Right kidney (tissue), 9 donors: ENCODE results near the gene IYD.

Experiments used
- DNase-seq: peaks from one replicate; pipeline ENCODE4 v3.0.0-alpha.2; 2016
- long read RNA-seq, 8 donors: transcript quantifications; one replicate each; lab custom pipeline, GENCODE V29; 2026

IYD gene
- long read RNA-seq, donor 1, full-length matches to known transcripts = 2 of 2 reads
- long read RNA-seq, donor 1, partial matches to known transcripts = 0 of 2 reads
- long read RNA-seq, donor 1, other reads (novel, unspliced or antisense) = 0 of 2 reads
- long read RNA-seq, donor 2, full-length matches to known transcripts = 3 of 3 reads
- long read RNA-seq, donor 2, partial matches to known transcripts = 0 of 3 reads
- long read RNA-seq, donor 2, other reads (novel, unspliced or antisense) = 0 of 3 reads
- long read RNA-seq, donor 3 = 0 reads
- long read RNA-seq, donor 4, full-length matches to known transcripts = 2 of 2 reads
- long read RNA-seq, donor 4, partial matches to known transcripts = 0 of 2 reads
- long read RNA-seq, donor 4, other reads (novel, unspliced or antisense) = 0 of 2 reads
- long read RNA-seq, donor 5, full-length matches to known transcripts = 1 of 1 reads
- long read RNA-seq, donor 5, partial matches to known transcripts = 0 of 1 reads
- long read RNA-seq, donor 5, other reads (novel, unspliced or antisense) = 0 of 1 reads
- long read RNA-seq, donor 6 = 0 reads
- long read RNA-seq, donor 7, full-length matches to known transcripts = 2 of 2 reads
- long read RNA-seq, donor 7, partial matches to known transcripts = 0 of 2 reads
- long read RNA-seq, donor 7, other reads (novel, unspliced or antisense) = 0 of 2 reads
- long read RNA-seq, donor 8 = 0 reads

GRCh38 chr6:150368762-150369161 is at the start of gene IYD:
Gene IYD, plus strand, starts transcription at chr6:150369012. Its CDS starts 20 bp downstream, at chr6:150369032.
- DNase-seq = no peak

- DNase-seq = no peak
These were observed 48.9 kb upstream of the IYD start for GRCh38 chr6:150319924-150320323.

- no peak for DNase-seq
These were observed 48.4 kb upstream of the IYD start for GRCh38 chr6:150320442-150320841.

GRCh38 chr6:150322466-150322871 is 46.3 kb upstream of the IYD start:
- DNase-seq = no peak

GRCh38 chr6:150323205-150323604 is 45.6 kb upstream of the IYD start:
- DNase-seq = no peak

GRCh38 chr6:150324044-150324443 is 44.8 kb upstream of the IYD start:
- no peak for DNase-seq

GRCh38 chr6:150325066-150325772 is 43.6 kb upstream of the IYD start:
- DNase-seq = no peak

GRCh38 chr6:150327117-150327774 is 41.6 kb upstream of the IYD start:
- no peak for DNase-seq

GRCh38 chr6:150328744-150329405 is 39.9 kb upstream of the IYD start:
- DNase-seq = no peak

GRCh38 chr6:150331344-150331743 is 37.5 kb upstream of the IYD start:
- DNase-seq = no peak

- DNase-seq = no peak
These were observed 35.8 kb upstream of the IYD start for GRCh38 chr6:150332939-150333584.

GRCh38 chr6:150333585-150333941 is 35.2 kb upstream of the IYD start:
- no peak for DNase-seq

- DNase-seq = no peak
These were observed 33.7 kb upstream of the IYD start for GRCh38 chr6:150334790-150335783.

- no peak for DNase-seq
These were observed 32.5 kb upstream of the IYD start for GRCh38 chr6:150336299-150336698.

GRCh38 chr6:150336708-150337107 is 32.1 kb upstream of the IYD start:
- no peak for DNase-seq

- DNase-seq = no peak
These were observed 26.7 kb upstream of the IYD start for GRCh38 chr6:150342126-150342525.

GRCh38 chr6:150343434-150343833 is 25.4 kb upstream of the IYD start:
- DNase-seq = no peak

GRCh38 chr6:150345781-150346180 is 23.0 kb upstream of the IYD start:
- DNase-seq = no peak

GRCh38 chr6:150346346-150346745 is 22.5 kb upstream of the IYD start:
- no peak for DNase-seq

GRCh38 chr6:150347845-150348244 is 21.0 kb upstream of the IYD start:
- no peak for DNase-seq
